GM21423 (cell line): ENCODE results near the gene C1RL.
A peak's percentile ranks its signal among the peaks of the same experiment; 100 is the strongest.
"Not testable (repeated sequence)": the region's sequence is repeated elsewhere in the genome, so short reads cannot be mapped to it uniquely, and the experiment has no call there.

Source experiments
- ATAC-seq: cut with Tn5 transposase; IDR thresholded peaks from one replicate; pipeline ENCODE4 v1.9.1; 2021; ENCODE audit warnings: mild to moderate bottlenecking, moderate library complexity; ENCODE audit not compliant: unreplicated experiment

The C1RL gene

GRCh38 chr12:7116196-7116595, 7.2 kb upstream of the C1RL start:
- ATAC-seq: no peak

- ATAC-seq: no peak
Observed at GRCh38 chr12:7114851-7115250, 5.8 kb upstream of the C1RL start.

- no peak for ATAC-seq
Observed at GRCh38 chr12:7114008-7114407, 5.0 kb upstream of the C1RL start.

GRCh38 chr12:7113389-7113871, 4.4 kb upstream of the C1RL start:
- no peak for ATAC-seq

- ATAC-seq: no peak
Observed at GRCh38 chr12:7112041-7112440, 3.0 kb upstream of the C1RL start.

GRCh38 chr12:7110661-7111060, 1.6 kb upstream of the C1RL start:
- no peak for ATAC-seq

- no peak for ATAC-seq
Observed at GRCh38 chr12:7109572-7109920, 532 bp upstream of the C1RL start.

- ATAC-seq: peak; percentile 86
Observed at GRCh38 chr12:7108003-7108795, 815 bp downstream of the C1RL start.

GRCh38 chr12:7107636-7108002, 1.4 kb downstream of the C1RL start:
- no peak for ATAC-seq

- ATAC-seq: not testable (repeated sequence)
Observed at GRCh38 chr12:7107181-7107580, 1.8 kb downstream of the C1RL start.

GRCh38 chr12:7106082-7106481, 2.9 kb downstream of the C1RL start:
- no peak for ATAC-seq

- ATAC-seq: no peak
Observed at GRCh38 chr12:7103837-7104584, 5.0 kb downstream of the C1RL start.

GRCh38 chr12:7102582-7102981, 6.4 kb downstream of the C1RL start:
- no peak for ATAC-seq

GRCh38 chr12:7101694-7102131, 7.3 kb downstream of the C1RL start:
- ATAC-seq: no peak

GRCh38 chr12:7101047-7101693, 7.8 kb downstream of the C1RL start:
- ATAC-seq: no peak

- ATAC-seq: no peak
Observed at GRCh38 chr12:7100239-7100638, 8.8 kb downstream of the C1RL start.

GRCh38 chr12:7099290-7099996, 9.6 kb downstream of the C1RL start:
- ATAC-seq: no peak

- no peak for ATAC-seq
Observed at GRCh38 chr12:7096979-7097378, 12.0 kb downstream of the C1RL start.

GRCh38 chr12:7096006-7096932, 12.7 kb downstream of the C1RL start:
- ATAC-seq: no peak

- no peak for ATAC-seq
Observed at GRCh38 chr12:7093892-7094291, 15.1 kb downstream of the C1RL start.
